Tibial nerve (tissue), 4 donors: ENCODE results near the gene SHISA8. TPM values are rescaled to one million over a fixed set of nuclear protein-coding genes. Genes with fewer than 3 reads are reported as not detected.
A peak's percentile ranks its signal among the peaks of the same experiment; 100 is the strongest.

Source experiments
- DNase-seq, 2 donors: peaks; one replicate each; pipeline ENCODE4 v3.0.0-alpha.2; 2019; ENCODE audit warnings: low spot score in 2 of 2
- H3K27ac ChIP-seq, 4 donors: fragments of 200-600 bp; sonication (generic) in 3 of 4; one replicate each; pipeline ENCODE4 v1.5.1; 2017 to 2019; ENCODE audit warnings: mild to moderate bottlenecking in 1 of 4
- H3K27me3 ChIP-seq, 2 donors: fragments of 200-600 bp; sonication (generic) in 1 of 2; one replicate each; pipeline versions ENCODE4 v1.5.1 to v1.6.0; 2017 to 2019
- H3K36me3 ChIP-seq, 3 donors: fragments of 200-600 bp; sonication (generic); one replicate each; pipeline ENCODE4 v1.5.1; 2018 to 2019
- H3K4me1 ChIP-seq, 4 donors: fragments of 200-600 bp; sonication (generic) in 3 of 4; one replicate each; pipeline ENCODE4 v1.5.1; 2017 to 2019
- H3K4me3 ChIP-seq, 4 donors: fragments of 200-600 bp; sonication (generic) in 3 of 4; one replicate each; pipeline ENCODE4 v1.5.1; 2017 to 2019; ENCODE audit warnings: mild to moderate bottlenecking in 1 of 4, moderate library complexity in 1 of 4
- H3K9me3 ChIP-seq, 4 donors: fragments of 200-600 bp; sonication (generic) in 3 of 4; one replicate each; pipeline ENCODE4 v1.5.1; 2017 to 2019
- CTCF ChIP-seq, 5 experiments: fragments of 200-600 bp in 3 of 5; fragments of 450-650 bp in 2 of 5; sonication (generic) in 3 of 5; IDR thresholded peaks; one replicate each; pipeline ENCODE4 v1.5.1; 2016 to 2019; ENCODE audit warnings: antibody characterized with exemption in 5 of 5, mild to moderate bottlenecking in 3 of 5, moderate library complexity in 2 of 5
- EP300 ChIP-seq, 2 donors: sonication (generic); formaldehyde crosslinking; IDR thresholded peaks; one replicate each; pipeline ENCODE4 v1.6.1; 2017; ENCODE audit warnings: antibody characterized with exemption in 2 of 2, mild to moderate bottlenecking in 1 of 2
- POLR2A ChIP-seq, 2 donors: fragments of 450-650 bp; IDR thresholded peaks; one replicate each; pipeline ENCODE4 v1.6.1; 2017; ENCODE audit warnings: antibody characterized with exemption in 2 of 2, mild to moderate bottlenecking in 2 of 2, moderate library complexity in 2 of 2
- WGBS, 2 donors: methylation state at CpG; one replicate each; pipeline ENCODE4 v1.1.5; 2018; 5-methylcytosine and 5-hydroxymethylcytosine counted together
- total RNA-seq, 4 donors: library from RNA; depleted of rRNA; stranded (reverse); fragments of >200 nt; gene quantifications; one replicate each; pipeline ENCODE4 v1.1.0, GENCODE V29; 2016

Gene SHISA8
- 1 to 10 TPM in 1 of 4 donors, not detected in 3; 3.3 TPM for total RNA-seq

- DNase-seq: peak in 1 of 2 donors; percentile 26
- Histone ChIP-seq H3K9me3 (no peaks in the 10 kb centered on the region), H3K4me3 (peak within 1 kb of the TSS in 3 of 4 donors; percentile 9 to 51 (median 31)), H3K36me3 (no peaks in the 10 kb centered on the region), H3K27me3 (peaks cover 8 to 91% of the 10 kb centered on the region in 2 donors), H3K27ac (no peak within 1 kb of the TSS), H3K4me1 (peaks cover 0 to 55% (median 29%) of the 10 kb centered on the region in 4 donors)
- 5 to 10% methylated on average over 30 to 58 of the region's 63 CpGs for WGBS, 2 donors
- no peak for TF ChIP-seq EP300 (IDR thresholded peaks at IDR 0.05)
- no peak for TF ChIP-seq CTCF (IDR thresholded peaks at IDR 0.05)
- TF ChIP-seq POLR2A (IDR thresholded peaks at IDR 0.05): no peak
These were observed at the start of gene SHISA8 for GRCh38 chr22:41915035-41915785. Gene SHISA8 (minus strand): TSS chr22:41915074. CDS start chr22:41914667, 407 bp downstream.

- H3K27me3 ChIP-seq: no peaks in the 10 kb centered on the region
- H3K36me3 ChIP-seq: no peaks in the 10 kb centered on the region
- WGBS, 2 donors: 34 to 42% methylated on average over 5 of the region's 5 CpGs
- peak overlapping the region; percentile 65 to 88 (median 78) for H3K27ac ChIP-seq
- H3K4me3 ChIP-seq: no peak overlapping the region
- no peak for DNase-seq
- TF ChIP-seq CTCF (IDR thresholded peaks at IDR 0.05): no peak
- TF ChIP-seq EP300 (IDR thresholded peaks at IDR 0.05): peak; percentile 0 to 5
- H3K9me3 ChIP-seq: no peaks in the 10 kb centered on the region
- H3K4me1 ChIP-seq: peaks cover 0 to 55% (median 11%) of the 10 kb centered on the region in 4 donors
These were observed 49.2 kb upstream of the SHISA8 start for GRCh38 chr22:41964112-41964491.

GRCh38 chr22:41963453-41964111 lies 48.7 kb upstream of the SHISA8 start:
- no peak for TF ChIP-seq POLR2A (IDR thresholded peaks at IDR 0.05)
- peak; percentile 19 to 82 for TF ChIP-seq EP300 (IDR thresholded peaks at IDR 0.05)
- peak in 2 of 5 experiments; percentile 19 to 24 for TF ChIP-seq CTCF (IDR thresholded peaks at IDR 0.05)
- Histone ChIP-seq H3K4me3 (no peak overlapping the region), H3K36me3 (no peaks in the 10 kb centered on the region), H3K27ac (peak overlapping the region; percentile 65 to 88 (median 78)), H3K27me3 (no peaks in the 10 kb centered on the region), H3K9me3 (no peaks in the 10 kb centered on the region), H3K4me1 (peaks cover 0 to 52% (median 11%) of the 10 kb centered on the region in 4 donors)
- peak in 1 of 2 donors; percentile 17 for DNase-seq
- 57 to 60% methylated on average over 9 of the region's 9 CpGs for WGBS, 2 donors

- Histone ChIP-seq H3K4me1 (peaks cover 0 to 36% (median 7%) of the 10 kb centered on the region in 4 donors), H3K9me3 (no peaks in the 10 kb centered on the region), H3K36me3 (no peaks in the 10 kb centered on the region), H3K27me3 (no peaks in the 10 kb centered on the region), H3K4me3 (peak overlapping the region in 2 of 4 donors; percentile 24 to 36), H3K27ac (peak overlapping the region in 3 of 4 donors; percentile 3 to 88 (median 4))
- no peak for TF ChIP-seq CTCF (IDR thresholded peaks at IDR 0.05)
- TF ChIP-seq EP300 (IDR thresholded peaks at IDR 0.05): no peak
- TF ChIP-seq POLR2A (IDR thresholded peaks at IDR 0.05): no peak
- 65 to 74% methylated on average over 11 to 17 of the region's 23 CpGs for WGBS, 2 donors
- no peak for DNase-seq
These were observed 43.2 kb upstream of the SHISA8 start for GRCh38 chr22:41957941-41958556.
